Transverse colon (tissue), 4 donors: Measurements from ENCODE around the gene PSMC3IP.

Experiments
- EP300 ChIP-seq: sonication (generic); formaldehyde crosslinking; IDR thresholded peaks from one replicate; pipeline ENCODE4 v1.6.1; 2017; ENCODE audit warnings: antibody characterized with exemption, low read depth
- POLR2A ChIP-seq: fragments of 450-650 bp; IDR thresholded peaks from one replicate; pipeline ENCODE4 v1.6.1; 2016; ENCODE audit warnings: antibody characterized with exemption, mild to moderate bottlenecking, moderate library complexity
- POLR2AphosphoS5 ChIP-seq, 3 donors: sonication (generic); formaldehyde crosslinking; IDR thresholded peaks; one replicate each; pipeline ENCODE4 v1.6.1; 2016; ENCODE audit warnings: antibody characterized with exemption in 3 of 3
- TF ChIP-seq, protein P1 (sequence below), 5 experiments: fragments of 200-600 bp in 3 of 5; fragments of 450-650 bp in 2 of 5; sonication (generic) in 3 of 5; IDR thresholded peaks; 1 replicate in 2 of 5; 2 replicates in 3 of 5; pipeline ENCODE4 v1.5.1; 2016 to 2017; ENCODE audit warnings: antibody characterized with exemption in 5 of 5, inconsistent platforms in 3 of 5, mild to moderate bottlenecking in 2 of 5, moderate library complexity in 1 of 5

DNA sequence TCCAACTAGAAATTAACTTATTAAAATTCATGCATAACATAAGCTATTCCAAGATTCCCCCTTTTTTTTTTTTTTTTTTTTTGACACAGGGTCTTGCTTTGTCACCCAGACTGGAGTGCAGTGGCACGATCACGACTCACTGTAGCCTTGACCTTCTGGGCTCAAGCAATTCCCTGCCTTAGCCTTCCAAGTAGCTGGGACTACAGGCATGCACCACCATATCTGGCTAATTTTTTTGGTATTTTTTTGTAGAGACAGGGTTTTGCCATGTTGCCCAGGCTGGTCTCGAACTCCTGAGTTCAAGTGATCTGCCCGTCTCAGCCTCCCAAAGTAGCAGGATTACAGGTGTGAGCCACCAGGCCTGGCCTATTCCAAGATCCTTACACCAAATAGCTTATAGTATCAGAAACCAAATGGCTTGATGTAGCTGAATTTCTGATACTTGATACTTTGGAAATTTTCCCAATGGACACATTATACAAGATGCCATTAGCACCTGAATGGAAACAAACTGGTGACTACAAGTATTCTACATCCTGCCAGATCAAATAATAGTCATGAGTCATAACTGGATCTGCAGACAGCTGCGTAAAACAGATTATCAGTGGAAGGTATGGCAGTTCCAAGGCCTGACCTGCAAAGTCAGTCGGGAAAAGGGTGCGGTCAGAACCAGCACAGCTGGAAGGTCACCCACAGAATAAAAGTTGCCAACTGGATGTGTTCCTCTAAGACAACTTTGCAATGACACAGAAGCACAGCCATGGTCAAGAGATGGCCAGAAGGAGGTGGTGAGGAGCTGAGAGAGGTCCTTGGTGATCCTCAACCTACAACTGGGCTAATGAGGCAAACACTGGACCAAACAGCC is 46.4 kb upstream of the PSMC3IP start:
- TF ChIP-seq, protein P1, sequence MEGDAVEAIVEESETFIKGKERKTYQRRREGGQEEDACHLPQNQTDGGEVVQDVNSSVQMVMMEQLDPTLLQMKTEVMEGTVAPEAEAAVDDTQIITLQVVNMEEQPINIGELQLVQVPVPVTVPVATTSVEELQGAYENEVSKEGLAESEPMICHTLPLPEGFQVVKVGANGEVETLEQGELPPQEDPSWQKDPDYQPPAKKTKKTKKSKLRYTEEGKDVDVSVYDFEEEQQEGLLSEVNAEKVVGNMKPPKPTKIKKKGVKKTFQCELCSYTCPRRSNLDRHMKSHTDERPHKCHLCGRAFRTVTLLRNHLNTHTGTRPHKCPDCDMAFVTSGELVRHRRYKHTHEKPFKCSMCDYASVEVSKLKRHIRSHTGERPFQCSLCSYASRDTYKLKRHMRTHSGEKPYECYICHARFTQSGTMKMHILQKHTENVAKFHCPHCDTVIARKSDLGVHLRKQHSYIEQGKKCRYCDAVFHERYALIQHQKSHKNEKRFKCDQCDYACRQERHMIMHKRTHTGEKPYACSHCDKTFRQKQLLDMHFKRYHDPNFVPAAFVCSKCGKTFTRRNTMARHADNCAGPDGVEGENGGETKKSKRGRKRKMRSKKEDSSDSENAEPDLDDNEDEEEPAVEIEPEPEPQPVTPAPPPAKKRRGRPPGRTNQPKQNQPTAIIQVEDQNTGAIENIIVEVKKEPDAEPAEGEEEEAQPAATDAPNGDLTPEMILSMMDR (IDR thresholded peaks at IDR 0.05), result no peak
- no peak for TF ChIP-seq POLR2A
- no peak for TF ChIP-seq EP300
- no peak for TF ChIP-seq POLR2AphosphoS5 (IDR thresholded peaks at IDR 0.05)
